CD4-positive, CD25-positive, alpha-beta regulatory T cell (primary cell): ENCODE results near the gene NDUFS7. TPM values are rescaled to one million over a fixed set of nuclear protein-coding genes. Genes with fewer than 3 reads are reported as not detected.

Experiments
- ATAC-seq, 2 donors: fragments of 150-1000 bp; cut with Tn5 transposase; one replicate each; pipeline ENCODE4 v1.10.0; 2021; ENCODE audit warnings: low read depth in 2 of 2, moderate number of reproducible peaks in 2 of 2, moderate library complexity in 1 of 2
- DNase-seq, 3 donors: peaks; one replicate each; pipeline versions ENCODE4 v3.0.0 to v3.0.0-alpha.2; 2012 to 2022; ENCODE audit warnings: mixed read lengths in 1 of 3
- H3K27ac ChIP-seq: one replicate; pipeline ENCODE4 v1.7.0; 2013; ENCODE audit warnings: mild to moderate bottlenecking, low read length; ENCODE audit not compliant: insufficient read depth, poor library complexity, severe bottlenecking
- H3K27me3 ChIP-seq: one replicate; pipeline ENCODE4 v1.7.0; 2013; ENCODE audit warnings: low read length; ENCODE audit not compliant: control insufficient read depth, insufficient read depth
- H3K36me3 ChIP-seq: one replicate; pipeline ENCODE4 v1.7.0; 2013; ENCODE audit warnings: mild to moderate bottlenecking, low read length, moderate library complexity; ENCODE audit not compliant: control insufficient read depth, insufficient read depth
- H3K4me1 ChIP-seq: 2 replicates; pipeline ENCODE4 v1.7.0; 2013; ENCODE audit warnings: mild to moderate bottlenecking, low read length; ENCODE audit not compliant: insufficient read depth, control insufficient read depth, poor library complexity, severe bottlenecking
- H3K4me3 ChIP-seq: one replicate; pipeline ENCODE4 v1.7.0; 2013; ENCODE audit warnings: low read depth, mild to moderate bottlenecking, low read length, moderate library complexity
- H3K9me3 ChIP-seq, 2 experiments: 1 replicate in 1 of 2; 2 replicates in 1 of 2; pipeline ENCODE4 v1.7.0; 2013; ENCODE audit warnings: low read length in 2 of 2, mild to moderate bottlenecking in 1 of 2, moderate library complexity in 1 of 2; ENCODE audit not compliant: control insufficient read depth in 2 of 2
- H3K27ac Mint-ChIP-seq, 3 donors: one replicate each; pipeline ENCODE4 v1.8.0; 2020 to 2022; ENCODE audit warnings: mild to moderate bottlenecking in 3 of 3, mixed read lengths in 3 of 3, moderate library complexity in 2 of 3
- H3K27me3 Mint-ChIP-seq: one replicate; pipeline ENCODE4 v1.8.0; 2022; ENCODE audit warnings: mild to moderate bottlenecking, mixed read lengths
- H3K36me3 Mint-ChIP-seq: one replicate; pipeline ENCODE4 v1.8.0; 2020; ENCODE audit warnings: mixed read lengths
- H3K4me1 Mint-ChIP-seq, 4 donors: one replicate each; pipeline ENCODE4 v1.8.0; 2020 to 2022; ENCODE audit warnings: mixed read lengths in 4 of 4, mild to moderate bottlenecking in 1 of 4
- H3K4me3 Mint-ChIP-seq, 4 donors: one replicate each; pipeline ENCODE4 v1.8.0; 2020 to 2022; ENCODE audit warnings: mild to moderate bottlenecking in 4 of 4, mixed read lengths in 4 of 4, moderate library complexity in 3 of 4
- H3K9me3 Mint-ChIP-seq, 7 donors: one replicate each; pipeline ENCODE4 v1.8.0; 2020 to 2022; ENCODE audit warnings: mixed read lengths in 7 of 7, mild to moderate bottlenecking in 3 of 7, moderate library complexity in 2 of 7
- polyA plus RNA-seq, 4 donors: library from polyadenylated mRNA; unstranded; fragments of 300-500 nt; fragmentation: Illumina TruSeq; gene quantifications; one replicate each; pipeline ENCODE4 v1.2.3, GENCODE V29; 2021
- total RNA-seq: library from RNA; stranded (reverse); gene quantifications from one replicate; pipeline ENCODE4 v1.2.3, GENCODE V29; 2022

Gene NDUFS7
- total and polyA plus RNA-seq, 5 donors from 2014 or later, result 58.3 to 227 (median 207) TPM

DNA sequence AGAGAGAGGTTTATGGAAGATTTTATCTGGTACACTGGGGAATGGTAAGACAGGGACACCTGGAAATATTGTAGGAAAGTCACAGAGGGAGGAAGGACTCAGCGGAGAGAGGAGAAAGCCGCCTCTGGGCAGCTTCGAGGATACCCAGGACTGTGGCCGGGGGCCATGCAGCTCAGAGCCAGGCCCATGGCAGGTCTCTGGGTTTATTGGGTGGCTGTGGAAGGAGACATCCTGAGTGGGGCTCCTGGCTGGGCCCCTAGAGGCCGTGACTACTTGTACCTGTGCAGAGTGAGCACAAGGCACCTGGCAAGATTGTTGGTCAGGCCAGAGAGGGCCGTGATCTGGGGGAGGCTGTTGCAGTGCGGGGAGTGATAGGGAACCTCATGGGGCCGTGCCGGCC, 27.1 kb downstream of the NDUFS7 start:
- H3K27ac ChIP-seq, result no peak overlapping the region
- ATAC-seq (no peak), DNase-seq (no peak)

DNA sequence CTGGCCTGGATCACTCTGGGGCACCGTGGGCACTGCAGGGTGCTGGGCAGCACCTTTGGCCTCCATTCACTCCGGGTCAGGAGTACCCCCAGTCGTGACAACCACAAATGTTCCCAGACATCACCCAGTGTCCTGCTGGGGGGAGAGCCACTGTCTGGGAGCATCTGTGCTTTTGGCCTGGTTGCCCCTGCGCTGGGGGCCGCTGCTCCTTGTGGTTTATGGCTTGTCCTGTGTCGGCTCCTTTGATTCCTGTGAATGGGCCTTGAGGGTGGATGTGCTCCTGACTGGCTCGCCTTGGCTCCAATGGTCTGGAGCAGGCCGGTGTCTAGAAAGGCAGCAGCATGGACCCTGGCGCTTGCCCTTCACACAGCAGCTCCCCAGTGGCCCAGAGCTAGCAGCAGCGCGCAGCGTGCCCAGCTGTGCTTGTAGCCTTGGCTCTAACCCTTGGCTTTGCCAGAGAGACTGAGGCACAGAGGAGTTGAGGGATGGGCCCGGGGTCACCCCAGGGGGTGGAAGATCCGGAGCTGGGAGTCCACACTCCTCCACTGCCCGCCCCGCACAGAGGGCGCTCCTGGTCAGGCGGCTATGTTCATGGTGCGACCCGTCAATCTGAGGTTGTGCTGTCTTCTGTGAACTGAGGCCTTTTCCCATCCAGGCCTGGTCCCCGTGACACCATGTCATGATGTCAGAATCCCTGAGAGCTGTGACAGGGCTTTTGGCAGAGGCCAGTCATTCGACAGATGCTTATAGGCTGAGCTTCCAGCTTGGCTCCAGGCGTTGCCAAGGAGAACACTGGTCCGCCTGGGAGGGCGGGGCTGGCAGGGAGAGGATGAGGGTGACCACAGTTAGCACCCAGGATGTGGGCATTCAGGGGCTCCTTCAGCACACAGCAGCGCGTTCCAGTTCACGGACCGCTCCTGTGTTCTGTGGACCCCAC, 27.8 kb downstream of the NDUFS7 start:
- H3K36me3 ChIP-seq, result peaks cover 18% of the 10 kb centered on the region
- peaks cover 78% of the 10 kb centered on the region for H3K4me1 ChIP-seq
- ATAC-seq (no peak), DNase-seq (peak in 1 of 3 donors; percentile 39)
- H3K27ac Mint-ChIP-seq, result peak overlapping the region in 2 of 3 donors; percentile 14 to 93
- no peaks in the 10 kb centered on the region for H3K27me3 Mint-ChIP-seq
- peaks cover 12% of the 10 kb centered on the region for H3K36me3 Mint-ChIP-seq
- no peaks in the 10 kb centered on the region for H3K27me3 ChIP-seq
- H3K27ac ChIP-seq, result no peak overlapping the region
- peaks cover 0 to 79% (median 44%) of the 10 kb centered on the region in 4 donors for H3K4me1 Mint-ChIP-seq
- H3K9me3 Mint-ChIP-seq, result no peaks in the 10 kb centered on the region
- H3K9me3 ChIP-seq, result no peaks in the 10 kb centered on the region
- peak overlapping the region; percentile 50 to 96 (median 92) for H3K4me3 Mint-ChIP-seq
- no peak overlapping the region for H3K4me3 ChIP-seq

More for the DNA sequence above, 27.1 kb downstream of the NDUFS7 start:
- H3K36me3 ChIP-seq, result peaks cover 13% of the 10 kb centered on the region
- H3K9me3 ChIP-seq, result no peaks in the 10 kb centered on the region
- Mint-ChIP-seq H3K27me3 (no peaks in the 10 kb centered on the region), H3K36me3 (peaks cover 12% of the 10 kb centered on the region), H3K4me1 (peaks cover 0 to 75% (median 45%) of the 10 kb centered on the region in 4 donors), H3K9me3 (no peaks in the 10 kb centered on the region), H3K4me3 (peak overlapping the region; percentile 88 to 96 (median 96)), H3K27ac (peak overlapping the region; percentile 75 to 97 (median 93))
- H3K4me3 ChIP-seq, result peak overlapping the region; percentile 32
- H3K4me1 ChIP-seq, result peaks cover 74% of the 10 kb centered on the region
- H3K27me3 ChIP-seq, result no peaks in the 10 kb centered on the region

DNA sequence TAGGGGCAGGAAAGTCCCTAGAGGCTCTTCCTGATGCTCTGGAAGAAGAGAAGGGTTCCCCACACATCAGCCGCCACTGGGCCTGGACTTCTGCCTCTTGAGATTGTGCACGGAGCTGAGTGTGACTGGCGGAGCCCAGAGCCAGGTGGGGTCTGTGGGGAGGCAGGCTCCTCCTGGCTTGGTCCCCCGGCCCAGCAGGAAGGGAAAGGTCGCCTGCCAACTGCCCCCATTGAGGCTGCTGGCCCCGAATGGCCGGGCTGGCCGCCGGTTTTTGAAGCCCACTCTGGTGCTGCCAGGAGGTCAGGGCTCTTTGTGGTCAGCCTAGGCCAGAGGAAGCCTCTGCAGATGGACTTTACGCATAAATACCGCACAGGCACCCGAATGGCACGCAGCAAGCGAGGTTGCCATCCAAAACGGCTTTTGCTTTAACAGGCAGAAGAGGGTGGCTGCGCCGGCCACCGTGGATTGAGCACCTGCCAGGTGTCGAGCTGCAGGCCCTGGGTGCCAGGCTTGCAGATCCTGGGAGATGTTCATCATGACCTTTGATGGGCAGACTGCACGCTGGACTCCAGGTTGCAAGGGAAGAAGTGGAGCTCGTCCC, 28.7 kb downstream of the NDUFS7 start:
- no peaks in the 10 kb centered on the region for H3K27me3 Mint-ChIP-seq
- H3K4me1 Mint-ChIP-seq, result peaks cover 0 to 86% (median 45%) of the 10 kb centered on the region in 4 donors
- no peak overlapping the region for H3K27ac ChIP-seq
- no peak overlapping the region for H3K4me3 ChIP-seq
- H3K4me3 Mint-ChIP-seq, result peak overlapping the region in 2 of 4 donors; percentile 71 to 95
- peaks cover 15% of the 10 kb centered on the region for H3K36me3 Mint-ChIP-seq
- H3K9me3 Mint-ChIP-seq, result no peaks in the 10 kb centered on the region
- peak overlapping the region in 1 of 3 donors; percentile 62 for H3K27ac Mint-ChIP-seq
- DNase-seq (no peak), ATAC-seq (no peak)
- no peaks in the 10 kb centered on the region for H3K27me3 ChIP-seq
- peaks cover 76% of the 10 kb centered on the region for H3K4me1 ChIP-seq
- H3K36me3 ChIP-seq, result peaks cover 25% of the 10 kb centered on the region
- H3K9me3 ChIP-seq, result no peaks in the 10 kb centered on the region

DNA sequence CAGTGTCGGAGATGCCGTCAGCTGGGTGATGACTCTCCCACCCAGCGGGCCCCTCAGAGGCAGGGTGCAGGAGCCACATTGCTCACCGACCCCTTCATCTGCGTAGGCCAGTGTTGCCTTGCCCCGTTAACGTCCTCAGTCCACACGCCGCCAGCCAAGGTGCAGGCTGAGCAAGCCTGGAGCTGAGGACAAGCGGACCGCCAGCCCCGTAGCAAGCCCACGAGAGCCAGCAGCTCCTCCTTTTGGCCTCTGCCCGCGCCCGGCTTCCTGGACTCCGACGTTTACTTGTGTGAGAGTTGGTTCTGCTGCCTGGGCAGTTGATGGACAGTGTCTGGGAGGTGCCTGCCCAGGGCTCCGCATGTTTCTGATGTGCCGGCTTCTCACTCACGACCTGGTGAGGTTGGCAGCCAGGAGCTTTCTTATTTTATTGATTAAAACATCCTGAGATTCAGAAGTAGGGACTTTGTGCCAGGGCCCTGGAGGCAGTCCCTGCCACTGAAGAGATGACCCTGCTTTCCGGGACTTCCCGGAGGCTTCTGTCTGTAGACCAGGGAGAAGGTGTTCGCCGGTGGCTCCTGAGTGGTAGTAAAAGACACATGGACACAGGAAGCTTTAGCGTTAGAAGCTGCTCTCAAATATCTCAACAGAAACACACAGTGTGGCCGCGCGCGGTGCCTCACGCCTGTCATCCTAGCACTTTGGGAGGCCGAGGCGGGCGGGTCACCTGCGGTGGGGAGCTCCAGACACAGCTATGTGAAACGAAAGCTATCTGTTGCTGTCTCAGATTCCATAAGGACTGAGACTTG, 29.5 kb downstream of the NDUFS7 start:
- Histone ChIP-seq H3K36me3 (peaks cover 32% of the 10 kb centered on the region), H3K27ac (no peak overlapping the region), H3K27me3 (no peaks in the 10 kb centered on the region), H3K4me1 (peaks cover 76% of the 10 kb centered on the region), H3K4me3 (no peak overlapping the region), H3K9me3 (no peaks in the 10 kb centered on the region)
- DNase-seq, result no peak
- Mint-ChIP-seq H3K27ac (peak overlapping the region in 1 of 3 donors; percentile 52), H3K4me3 (peak overlapping the region in 3 of 4 donors; percentile 56 to 79 (median 75)), H3K4me1 (peaks cover 0 to 94% (median 48%) of the 10 kb centered on the region in 4 donors), H3K36me3 (peaks cover 19% of the 10 kb centered on the region), H3K27me3 (no peaks in the 10 kb centered on the region), H3K9me3 (no peaks in the 10 kb centered on the region)
- ATAC-seq, result no peak

DNA sequence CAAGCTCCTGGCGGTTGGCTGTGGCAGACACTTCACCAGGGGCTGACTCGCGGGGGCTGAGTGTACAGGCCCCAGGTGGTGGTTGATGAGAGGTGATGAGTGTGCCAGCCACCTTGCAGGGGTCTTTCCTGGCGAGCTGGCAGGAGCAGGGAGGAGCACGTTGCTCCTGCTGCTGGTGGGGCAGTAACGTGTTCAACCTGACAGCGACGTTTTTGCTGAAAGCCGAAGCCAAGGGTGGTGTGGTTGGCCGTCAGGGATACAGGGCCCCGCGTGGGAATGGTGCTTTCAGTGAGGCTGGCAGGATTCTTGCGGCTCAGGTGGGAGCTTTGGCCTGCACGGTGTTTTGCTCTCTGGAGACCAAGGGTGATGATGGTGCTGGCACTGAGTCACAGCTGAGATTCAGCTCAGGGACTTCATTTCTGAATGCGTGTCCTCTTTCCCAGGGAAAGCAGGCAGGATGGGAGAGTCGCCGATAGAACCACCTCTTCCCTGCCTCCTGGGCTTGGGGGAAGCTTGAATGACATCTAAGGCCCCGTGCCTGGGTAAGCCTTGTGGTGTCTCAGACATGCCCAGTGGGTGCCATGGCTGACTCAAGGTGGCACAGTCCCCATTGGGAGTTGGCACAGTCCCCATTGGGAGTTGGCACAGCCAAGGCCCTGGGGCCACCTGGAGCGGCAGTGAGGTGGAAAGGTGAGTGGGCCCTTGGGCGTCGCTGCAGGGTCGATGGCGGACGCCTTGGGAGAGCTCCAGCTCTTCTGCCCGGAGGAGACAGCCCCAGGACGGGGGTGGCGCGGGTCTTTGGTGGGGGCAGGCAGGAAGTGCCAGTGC, 32.5 kb downstream of the NDUFS7 start:
- Mint-ChIP-seq H3K27me3 (no peaks in the 10 kb centered on the region), H3K4me1 (peaks cover 0 to 75% (median 32%) of the 10 kb centered on the region in 4 donors), H3K4me3 (peak overlapping the region in 1 of 4 donors; percentile 38), H3K9me3 (peaks cover 0 to 2% (median 0%) of the 10 kb centered on the region in 7 donors), H3K27ac (peak overlapping the region in 2 of 3 donors; percentile 25 to 26), H3K36me3 (peaks cover 25% of the 10 kb centered on the region)
- Histone ChIP-seq H3K4me3 (peak overlapping the region; percentile 19), H3K4me1 (peaks cover 51% of the 10 kb centered on the region), H3K9me3 (no peaks in the 10 kb centered on the region), H3K27ac (peak overlapping the region; percentile 30), H3K36me3 (peaks cover 54% of the 10 kb centered on the region), H3K27me3 (no peaks in the 10 kb centered on the region)
- no peak for DNase-seq
- ATAC-seq, result no peak

DNA sequence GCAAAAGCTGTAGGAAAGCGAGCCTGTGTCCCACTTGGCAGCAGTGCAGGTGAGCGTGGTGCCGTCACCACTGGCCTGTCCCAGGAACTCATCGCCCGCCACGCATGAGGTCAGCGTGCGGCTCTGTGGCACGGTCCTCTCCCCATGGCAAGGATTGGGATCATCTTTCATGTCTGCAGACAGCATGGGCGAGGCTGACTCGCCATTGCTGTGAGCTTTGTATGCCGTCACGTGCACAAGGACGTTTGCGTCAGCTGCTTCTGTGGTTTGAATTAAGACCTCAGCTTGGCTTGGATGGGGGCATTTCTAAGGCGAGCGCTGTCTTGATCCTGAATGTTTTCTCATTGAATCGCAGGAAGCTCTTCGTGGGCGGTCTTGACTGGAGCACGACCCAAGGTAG, 33.4 kb downstream of the NDUFS7 start:
- Mint-ChIP-seq H3K36me3 (peaks cover 25% of the 10 kb centered on the region), H3K27me3 (no peaks in the 10 kb centered on the region), H3K27ac (peak overlapping the region in 1 of 3 donors; percentile 55), H3K9me3 (peaks cover 0 to 2% (median 0%) of the 10 kb centered on the region in 7 donors), H3K4me1 (peaks cover 0 to 66% (median 27%) of the 10 kb centered on the region in 4 donors), H3K4me3 (peak overlapping the region in 1 of 4 donors; percentile 56)
- ATAC-seq (no peak), DNase-seq (no peak)
- Histone ChIP-seq H3K4me1 (peaks cover 42% of the 10 kb centered on the region), H3K36me3 (peaks cover 59% of the 10 kb centered on the region), H3K9me3 (no peaks in the 10 kb centered on the region), H3K27ac (no peak overlapping the region), H3K4me3 (no peak overlapping the region), H3K27me3 (no peaks in the 10 kb centered on the region)
